Esophagus squamous epithelium (tissue), 4 donors: Measurements from ENCODE around the gene TESPA1.

Experiments
- POLR2A ChIP-seq, 4 donors: fragments of 450-650 bp; IDR thresholded peaks; one replicate each; pipeline ENCODE4 v1.6.1; 2017; ENCODE audit warnings: antibody characterized with exemption in 4 of 4, mild to moderate bottlenecking in 4 of 4, moderate library complexity in 3 of 4
- TF ChIP-seq, protein P1 (sequence below), 6 experiments: fragments of 450-650 bp in 4 of 6; fragments of 200-600 bp in 2 of 6; sonication (generic) in 2 of 6; IDR thresholded peaks; one replicate each; pipeline ENCODE4 v1.5.1; 2016 to 2019; ENCODE audit warnings: antibody characterized with exemption in 6 of 6, mild to moderate bottlenecking in 4 of 6, moderate library complexity in 4 of 6

DNA sequence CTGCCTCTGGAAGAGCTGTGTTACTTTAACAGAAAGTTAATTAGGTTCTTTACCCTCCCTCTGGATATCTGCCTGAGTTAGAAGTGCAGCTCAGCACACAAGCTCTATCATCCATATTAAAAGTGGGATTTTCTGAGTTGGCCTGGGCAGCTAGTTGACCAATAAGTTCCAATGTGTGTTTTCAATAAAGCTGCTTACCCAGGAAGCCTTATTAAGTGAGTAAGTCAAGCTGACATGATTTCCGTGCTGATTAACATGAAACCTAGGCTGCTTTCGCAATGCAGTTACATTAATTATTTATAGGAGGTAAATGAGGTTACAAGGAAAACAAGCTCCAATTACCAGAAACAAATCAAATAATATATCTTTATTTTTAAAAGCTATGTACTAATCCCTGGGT is 40.0 kb upstream of the TESPA1 start:
- TF ChIP-seq, protein P1, sequence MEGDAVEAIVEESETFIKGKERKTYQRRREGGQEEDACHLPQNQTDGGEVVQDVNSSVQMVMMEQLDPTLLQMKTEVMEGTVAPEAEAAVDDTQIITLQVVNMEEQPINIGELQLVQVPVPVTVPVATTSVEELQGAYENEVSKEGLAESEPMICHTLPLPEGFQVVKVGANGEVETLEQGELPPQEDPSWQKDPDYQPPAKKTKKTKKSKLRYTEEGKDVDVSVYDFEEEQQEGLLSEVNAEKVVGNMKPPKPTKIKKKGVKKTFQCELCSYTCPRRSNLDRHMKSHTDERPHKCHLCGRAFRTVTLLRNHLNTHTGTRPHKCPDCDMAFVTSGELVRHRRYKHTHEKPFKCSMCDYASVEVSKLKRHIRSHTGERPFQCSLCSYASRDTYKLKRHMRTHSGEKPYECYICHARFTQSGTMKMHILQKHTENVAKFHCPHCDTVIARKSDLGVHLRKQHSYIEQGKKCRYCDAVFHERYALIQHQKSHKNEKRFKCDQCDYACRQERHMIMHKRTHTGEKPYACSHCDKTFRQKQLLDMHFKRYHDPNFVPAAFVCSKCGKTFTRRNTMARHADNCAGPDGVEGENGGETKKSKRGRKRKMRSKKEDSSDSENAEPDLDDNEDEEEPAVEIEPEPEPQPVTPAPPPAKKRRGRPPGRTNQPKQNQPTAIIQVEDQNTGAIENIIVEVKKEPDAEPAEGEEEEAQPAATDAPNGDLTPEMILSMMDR (IDR thresholded peaks at IDR 0.05): no peak
- TF ChIP-seq POLR2A (IDR thresholded peaks at IDR 0.05): no peak
